NCI-H748 treated with DMSO at 0.1 percent for 48 hours (cell line): Measurements from ENCODE around the gene SCCPDH.
"Not testable (repeated sequence)": the region's sequence is repeated elsewhere in the genome, so short reads cannot be mapped to it uniquely, and the experiment has no call there.

Experiments used
- DNase-seq: peaks from one replicate; lab custom pipeline; 2025; lab: John Stamatoyannopoulos, UW

The SCCPDH gene, protein sequence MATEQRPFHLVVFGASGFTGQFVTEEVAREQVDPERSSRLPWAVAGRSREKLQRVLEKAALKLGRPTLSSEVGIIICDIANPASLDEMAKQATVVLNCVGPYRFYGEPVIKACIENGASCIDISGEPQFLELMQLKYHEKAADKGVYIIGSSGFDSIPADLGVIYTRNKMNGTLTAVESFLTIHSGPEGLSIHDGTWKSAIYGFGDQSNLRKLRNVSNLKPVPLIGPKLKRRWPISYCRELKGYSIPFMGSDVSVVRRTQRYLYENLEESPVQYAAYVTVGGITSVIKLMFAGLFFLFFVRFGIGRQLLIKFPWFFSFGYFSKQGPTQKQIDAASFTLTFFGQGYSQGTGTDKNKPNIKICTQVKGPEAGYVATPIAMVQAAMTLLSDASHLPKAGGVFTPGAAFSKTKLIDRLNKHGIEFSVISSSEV

DNA sequence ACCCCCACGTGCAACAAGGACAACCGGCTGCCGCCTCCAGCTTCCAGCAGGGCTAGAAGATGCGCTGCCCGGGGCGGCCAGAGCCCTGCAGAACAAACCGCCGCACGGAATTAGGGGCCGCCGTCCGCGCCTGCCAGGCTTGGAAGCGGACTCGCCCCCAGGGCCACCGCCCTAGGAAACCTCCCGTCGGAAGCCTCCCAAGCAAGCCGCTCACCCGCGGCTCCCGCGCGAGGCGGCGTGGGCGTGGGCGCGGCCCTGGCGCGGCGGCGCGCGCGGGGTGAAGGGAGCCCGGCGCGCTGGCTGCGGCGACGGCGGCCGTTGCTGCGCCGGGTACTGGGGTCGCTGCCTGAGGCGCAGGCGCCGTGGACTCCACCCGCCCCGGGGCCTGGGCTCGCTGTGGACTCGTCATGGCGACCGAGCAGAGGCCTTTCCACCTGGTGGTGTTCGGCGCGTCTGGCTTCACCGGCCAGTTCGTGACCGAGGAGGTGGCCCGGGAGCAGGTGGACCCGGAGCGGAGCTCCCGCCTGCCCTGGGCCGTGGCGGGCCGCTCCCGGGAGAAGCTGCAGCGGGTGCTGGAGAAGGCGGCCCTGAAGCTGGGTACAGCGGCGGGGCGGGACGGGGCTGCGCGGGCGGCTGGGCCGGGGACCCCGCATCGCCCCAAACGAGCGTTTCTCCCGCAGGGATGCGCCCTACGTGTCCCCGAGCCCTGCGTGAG is at the start of gene SCCPDH:
Gene SCCPDH, plus strand, starts transcription at position 394 of the 715 bp plus-strand sequence. Its CDS starts 14 bp downstream, at position 408.
- DNase-seq, result peak; percentile 17

DNA sequence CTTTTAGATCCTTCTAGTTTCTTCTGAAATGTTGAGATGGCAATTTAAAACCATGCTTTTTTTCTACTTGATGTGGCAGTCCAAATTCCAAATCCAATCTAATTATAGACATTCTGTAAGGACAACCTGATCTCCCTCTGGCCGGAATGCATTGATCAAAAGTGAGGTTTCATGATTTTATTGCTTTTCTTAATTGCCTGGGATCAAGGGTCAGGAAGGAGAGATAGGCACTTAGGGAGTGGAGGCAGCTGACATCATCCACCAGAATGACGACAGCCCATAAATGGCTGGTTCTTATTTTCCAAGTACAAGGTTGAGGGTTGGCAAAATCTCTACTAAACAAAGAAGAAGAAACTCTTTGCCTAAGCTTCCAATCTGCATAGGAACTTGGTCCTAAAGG is 46.4 kb upstream of the SCCPDH start:
- DNase-seq, result no peak

DNA sequence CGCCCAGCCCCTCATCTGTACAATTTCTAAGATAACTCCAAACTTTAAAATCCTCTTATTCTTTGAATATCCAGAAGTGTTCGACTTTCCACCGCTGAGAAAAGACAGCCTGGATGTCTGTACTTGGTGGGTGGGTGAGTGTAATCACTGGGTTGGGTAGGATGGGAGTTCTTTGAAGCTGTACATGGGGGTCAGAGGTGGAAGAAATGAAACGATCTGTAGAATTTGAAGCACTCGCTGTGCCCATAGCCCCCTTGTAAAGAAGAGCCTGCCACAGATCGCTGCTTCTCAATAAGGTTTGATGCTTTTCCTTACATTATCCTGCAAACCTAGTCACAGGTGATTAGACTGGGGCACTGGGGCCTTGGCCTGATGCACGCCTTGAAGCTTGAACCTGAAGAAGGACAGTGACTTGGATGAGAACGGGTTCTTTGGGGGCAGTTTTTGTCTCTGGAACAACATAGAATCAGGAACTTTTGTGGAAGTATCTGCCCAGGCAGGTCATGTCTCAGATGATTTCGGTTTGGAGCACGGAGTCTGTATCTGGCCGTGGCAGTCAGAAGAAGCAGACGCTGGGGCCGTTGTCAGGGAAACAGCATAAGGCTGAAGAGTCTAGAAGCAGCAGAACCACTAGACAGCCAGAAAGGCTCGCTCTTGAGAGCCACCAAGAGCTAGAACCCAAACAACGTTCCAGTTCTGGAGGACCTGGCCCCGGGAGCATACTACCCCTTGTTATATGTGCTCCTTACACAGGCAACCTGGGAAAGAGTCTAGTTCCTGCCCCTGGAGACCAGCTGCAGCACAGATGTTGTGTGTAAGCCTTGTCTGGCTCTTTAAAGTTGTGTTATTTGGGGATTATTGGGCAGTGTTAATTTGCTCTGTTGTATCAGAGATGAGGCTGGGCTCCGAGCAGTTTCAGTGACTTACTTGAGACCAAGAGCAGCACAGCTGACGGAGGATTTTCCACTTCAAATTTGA is 45.1 kb upstream of the SCCPDH start:
- no peak for DNase-seq

DNA sequence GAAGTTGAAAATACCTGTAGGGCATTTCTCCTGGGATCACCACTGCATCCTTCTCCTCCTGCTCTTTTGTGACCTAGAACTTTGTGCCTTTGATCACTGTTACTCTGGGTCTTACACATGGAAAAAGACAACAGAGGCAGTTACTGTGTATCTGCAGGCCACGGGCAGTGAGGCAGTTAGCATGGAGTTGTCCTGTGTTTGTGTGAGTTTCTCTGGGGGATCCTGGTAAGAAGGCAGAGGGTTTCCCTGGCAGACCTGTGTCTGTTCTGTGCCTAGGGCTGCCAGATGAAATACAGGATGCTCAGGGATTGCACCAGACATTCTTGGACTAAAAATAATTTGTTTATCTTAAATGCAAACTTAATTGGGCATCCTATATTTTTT is 44.4 kb upstream of the SCCPDH start:
- DNase-seq, result no peak

DNA sequence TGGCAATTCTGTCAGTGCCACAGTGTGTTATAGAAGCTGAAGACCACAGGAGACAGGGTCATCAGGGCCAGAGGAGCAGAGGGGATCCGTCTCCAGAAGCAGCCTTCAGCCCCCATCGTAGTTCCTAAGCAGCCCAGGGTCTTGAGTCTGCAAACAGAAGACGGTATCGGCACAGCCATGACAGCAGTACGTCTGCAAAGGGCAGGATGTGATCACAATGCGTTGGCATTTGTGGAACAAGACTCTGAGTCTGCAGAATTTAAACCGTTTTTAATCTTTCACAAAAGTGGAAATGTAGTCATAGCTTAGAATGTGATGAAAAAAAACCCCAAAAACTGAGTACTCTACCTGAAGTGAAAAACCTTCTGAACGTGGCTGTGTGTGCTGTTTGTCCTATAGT is 44.0 kb upstream of the SCCPDH start:
- DNase-seq, result no peak

DNA sequence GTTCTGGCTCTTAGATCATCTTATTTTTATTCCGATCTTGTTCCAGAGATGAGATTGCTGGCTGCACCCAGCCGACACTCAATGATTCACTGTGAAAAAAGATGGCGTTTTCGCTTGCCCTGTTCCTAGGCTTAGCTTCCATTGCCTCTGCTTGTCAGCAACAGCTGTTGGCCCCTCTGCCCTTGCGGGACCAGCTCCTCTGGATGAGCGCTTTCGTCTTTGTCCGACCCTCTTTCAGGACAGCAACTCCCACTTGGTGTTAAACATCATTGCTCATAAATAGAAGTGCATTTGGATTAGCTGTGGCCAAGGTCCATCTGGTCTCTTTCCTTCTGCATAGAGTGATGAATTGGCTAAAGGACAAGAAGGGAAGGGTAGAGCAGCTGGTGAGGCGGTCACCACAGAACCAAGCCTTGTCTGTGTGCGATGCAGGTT is 43.5 kb upstream of the SCCPDH start:
- no peak for DNase-seq

DNA sequence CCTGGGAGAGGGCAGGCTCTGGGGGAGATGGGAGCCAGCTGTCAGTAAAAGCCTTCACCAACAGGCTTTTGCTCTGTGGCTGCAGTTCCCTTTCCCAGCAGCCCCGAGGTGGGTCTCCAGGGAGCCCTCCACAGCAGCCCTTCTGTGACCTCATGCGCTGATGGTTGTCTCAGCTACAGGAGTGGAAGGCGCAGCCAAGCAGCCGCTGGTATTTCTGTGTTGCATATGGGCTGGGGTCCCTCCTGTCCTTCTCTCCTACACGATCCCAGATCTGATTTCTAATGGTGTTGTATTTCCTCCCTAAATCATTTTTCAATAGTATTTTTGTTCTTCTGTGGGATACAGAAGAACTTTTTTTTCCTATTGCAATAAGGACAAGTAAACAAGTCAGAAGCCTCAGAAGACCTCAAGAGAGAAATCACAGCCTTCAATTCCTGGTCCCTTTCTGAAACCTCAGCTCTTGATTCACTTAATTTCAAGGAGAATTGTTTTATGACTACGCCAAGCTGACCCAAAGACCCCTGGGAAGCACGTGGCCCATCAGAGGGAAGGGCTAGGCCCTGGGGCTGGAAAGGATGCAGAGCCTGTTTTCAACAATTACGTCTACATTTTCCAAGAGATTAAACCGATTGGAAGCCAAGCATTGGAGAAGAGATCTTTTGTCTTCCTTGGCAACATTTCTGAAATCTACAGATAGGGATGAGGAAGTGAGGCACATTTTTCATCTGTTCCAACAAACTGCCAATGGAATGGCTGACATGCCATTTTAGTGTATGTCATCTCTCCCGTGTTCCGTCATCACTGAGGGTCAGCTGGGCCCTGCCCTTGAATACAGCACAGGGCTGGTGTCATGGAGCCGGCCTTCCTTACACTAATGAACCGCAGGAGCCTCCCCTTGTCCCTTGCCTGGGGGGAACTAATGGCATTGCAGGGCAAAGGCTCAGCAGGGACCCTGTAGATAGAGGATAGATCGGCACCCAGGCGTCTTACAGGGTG is 42.0 kb upstream of the SCCPDH start:
- DNase-seq, result no peak

DNA sequence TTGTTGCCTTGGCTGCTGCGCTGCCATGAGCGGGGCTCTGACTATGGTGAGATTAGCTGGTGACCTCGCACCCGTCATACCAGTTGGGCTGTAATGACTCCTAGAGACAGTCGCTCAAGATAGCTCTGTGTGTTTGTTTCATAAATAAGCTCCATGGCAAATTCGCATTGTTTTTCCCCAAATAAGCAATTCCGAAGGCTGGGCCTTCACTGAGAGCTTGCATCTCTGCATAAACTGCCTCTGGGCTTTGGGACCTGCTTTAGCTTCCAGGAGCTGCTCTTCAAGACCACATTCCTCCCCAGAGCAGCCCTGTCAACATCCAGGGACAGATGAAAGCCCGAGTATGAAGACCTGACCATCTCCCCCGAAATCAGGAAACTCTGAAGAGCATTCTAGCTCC is 40.7 kb upstream of the SCCPDH start:
- DNase-seq, result no peak

DNA sequence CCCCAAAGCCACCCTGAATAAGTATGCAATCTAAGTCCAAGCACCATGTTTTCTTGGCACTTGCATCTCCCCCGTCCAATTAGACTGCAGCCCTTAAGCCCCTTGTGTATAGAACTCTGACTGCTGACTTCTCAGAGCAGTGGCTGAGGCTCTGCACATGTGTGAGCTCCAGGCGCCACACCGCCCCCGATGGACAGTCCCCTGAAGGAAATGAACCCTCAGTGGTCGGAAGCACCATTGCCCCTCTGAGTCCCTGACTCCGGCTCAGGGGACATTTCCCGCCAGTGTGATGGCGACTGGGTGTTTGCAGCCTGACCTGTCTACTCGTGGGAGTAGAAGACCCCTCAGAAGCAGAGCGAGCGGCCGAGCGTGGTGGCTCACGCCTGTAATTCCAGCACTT is 37.2 kb upstream of the SCCPDH start:
- no peak for DNase-seq

DNA sequence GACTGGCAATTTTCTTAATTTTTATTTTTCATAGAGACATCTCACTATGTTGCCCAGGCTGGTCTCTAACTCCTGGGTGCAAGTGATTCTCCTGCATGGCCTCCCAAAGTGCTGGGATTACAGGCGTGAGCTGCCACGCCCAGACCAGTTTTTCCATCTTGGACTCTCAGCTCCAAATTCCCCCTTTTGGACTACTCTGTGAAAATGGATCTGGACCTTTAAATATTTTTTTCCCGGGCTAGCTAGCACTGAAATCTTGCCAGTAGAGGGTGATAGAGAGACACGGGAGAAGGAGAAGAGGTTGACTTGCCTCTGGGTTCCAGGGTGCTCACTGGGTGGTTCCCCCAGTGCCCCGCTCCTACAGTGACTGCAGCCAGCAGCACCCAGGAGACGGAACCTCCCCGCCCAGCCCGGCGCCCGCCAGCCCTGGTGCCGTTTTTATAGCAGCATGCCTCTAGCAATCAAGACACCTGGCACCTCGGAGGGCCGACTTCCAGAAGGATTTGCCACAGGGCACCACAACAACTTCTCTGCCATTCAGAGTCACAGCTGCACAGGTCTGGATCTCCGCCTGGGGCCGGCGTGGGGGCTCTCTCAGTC is 34.7 kb upstream of the SCCPDH start:
- DNase-seq, result peak; percentile 58

DNA sequence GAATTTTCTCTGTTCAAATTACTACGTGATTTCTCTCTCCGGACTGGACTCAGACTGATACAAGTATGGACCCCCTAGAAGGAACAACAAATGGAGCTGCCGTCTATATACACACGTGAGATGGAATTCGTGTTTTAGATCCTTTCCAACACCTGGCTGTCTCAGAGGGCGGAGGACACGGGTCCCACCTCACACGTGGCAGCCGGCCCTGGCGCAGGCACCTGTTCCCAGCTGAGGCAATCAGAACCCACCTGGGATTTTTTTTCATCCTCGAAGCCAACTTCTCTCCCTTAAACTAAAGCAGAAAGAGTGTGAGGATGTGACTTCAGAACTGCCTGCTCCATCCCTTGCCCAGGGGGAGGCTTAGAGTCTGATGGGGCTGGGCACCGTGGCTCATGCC is 34.1 kb upstream of the SCCPDH start:
- peak; percentile 41 for DNase-seq

DNA sequence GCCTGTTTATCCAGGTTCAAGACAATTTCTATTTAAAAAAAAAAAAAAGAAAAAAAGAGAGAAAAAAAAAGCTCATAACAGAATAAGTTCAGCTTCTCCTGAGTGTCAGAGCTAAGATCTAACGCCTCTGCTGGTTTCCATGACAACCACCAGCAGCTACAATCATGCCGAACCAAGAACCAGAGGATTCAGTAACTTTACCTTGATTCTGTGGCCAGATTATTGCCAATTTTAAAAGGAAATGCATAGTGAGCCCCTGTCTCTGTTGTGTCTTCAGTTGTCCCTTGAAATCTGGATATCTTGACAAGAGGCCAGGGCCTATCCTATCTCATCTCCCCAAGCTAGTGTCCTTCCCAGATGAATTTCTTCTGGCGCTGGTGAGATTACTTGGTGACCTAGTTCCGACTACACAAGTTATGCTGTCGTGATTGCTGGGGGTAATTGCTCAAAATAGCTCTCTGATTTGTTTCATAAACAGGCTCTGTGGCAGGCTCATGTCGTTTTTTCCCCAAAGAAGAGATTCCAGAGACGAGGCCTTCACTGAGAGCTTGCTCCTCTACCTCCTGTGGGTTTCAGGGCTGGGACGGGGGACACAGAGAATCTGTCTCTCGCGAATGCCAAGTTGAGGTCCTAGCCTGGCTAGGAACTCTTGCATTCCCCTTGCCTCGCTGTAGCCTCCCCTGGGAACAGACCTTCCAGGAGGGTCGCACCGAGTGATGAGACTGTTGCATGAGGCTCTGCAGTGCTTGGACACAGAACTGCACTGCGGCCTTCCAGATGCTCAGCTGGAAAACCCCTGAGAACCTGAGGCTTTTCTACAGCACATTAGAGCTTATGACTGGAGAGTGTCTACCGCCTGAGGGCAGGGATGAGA is 32.4 kb upstream of the SCCPDH start:
- DNase-seq, result no peak

DNA sequence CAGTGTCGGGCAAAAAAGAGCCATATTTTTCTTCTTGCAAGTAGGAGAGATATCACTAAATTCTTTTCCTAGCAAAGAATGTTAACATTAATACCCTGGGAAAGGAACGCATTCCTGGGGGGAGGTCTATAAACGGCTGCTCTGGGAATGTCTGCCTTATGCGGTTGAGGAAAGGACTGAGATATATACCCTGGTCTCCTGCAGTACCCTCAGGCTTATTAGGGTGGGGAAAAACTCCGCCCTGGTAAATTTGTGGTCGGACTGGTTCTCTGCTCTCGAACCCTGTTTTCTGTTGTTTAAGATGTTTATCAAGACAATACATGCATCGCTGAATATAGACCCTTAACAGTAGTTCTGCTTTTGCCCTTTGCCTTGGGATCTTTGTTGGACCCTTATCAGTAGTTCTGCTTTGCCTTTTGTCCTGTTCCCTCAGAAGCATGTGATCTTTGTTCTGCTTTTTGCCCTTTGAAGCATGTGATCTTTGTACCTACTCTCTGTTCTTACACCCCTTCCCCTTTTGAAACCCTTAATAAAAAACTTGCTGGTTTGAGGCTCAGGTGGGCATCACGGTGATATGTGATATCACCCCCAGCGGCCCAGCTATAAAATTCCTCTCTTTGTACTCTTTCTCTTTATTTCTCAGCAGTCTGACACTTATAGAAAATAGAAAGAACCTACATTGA is 29.9 kb upstream of the SCCPDH start:
- DNase-seq, result not testable (repeated sequence)

DNA sequence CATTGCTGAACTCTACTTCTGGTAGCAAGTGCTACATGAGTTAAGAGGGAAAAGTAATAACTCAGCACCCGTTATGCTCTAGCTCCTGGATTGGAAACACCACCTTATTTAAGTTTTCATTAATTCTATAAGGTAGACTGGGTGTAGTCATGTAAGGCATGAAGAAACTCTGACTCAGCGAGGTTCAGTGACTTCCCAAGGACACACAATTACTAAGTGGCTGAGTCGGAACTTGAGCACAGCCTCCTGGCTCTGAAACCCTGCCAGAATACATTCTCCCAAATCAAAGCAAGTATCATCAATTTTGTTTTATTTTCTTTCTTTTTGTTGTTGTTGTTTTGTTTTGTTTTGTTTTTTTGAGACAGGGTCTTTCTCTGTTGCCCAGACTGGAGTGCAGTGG is 29.1 kb upstream of the SCCPDH start:
- DNase-seq, result no peak

DNA sequence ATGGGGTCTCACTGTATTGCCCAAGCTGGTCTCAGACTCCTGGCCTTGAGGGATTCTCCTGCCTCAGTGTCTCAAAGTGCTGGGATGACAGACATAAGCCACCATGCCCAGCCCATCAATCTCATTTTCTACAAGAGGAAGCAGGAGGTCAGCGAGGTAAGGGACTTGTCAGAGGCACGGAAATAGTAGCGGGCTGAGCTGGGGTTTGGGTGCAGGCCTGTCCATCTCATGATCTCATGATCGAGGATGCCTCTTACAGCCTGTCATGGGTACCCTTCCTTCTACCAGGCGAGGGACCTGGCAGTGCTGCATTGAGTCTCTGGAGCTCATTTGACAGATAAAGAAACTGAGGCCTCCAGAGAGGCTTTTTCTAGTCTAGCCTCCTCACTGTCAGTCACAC is 28.5 kb upstream of the SCCPDH start:
- no peak for DNase-seq

DNA sequence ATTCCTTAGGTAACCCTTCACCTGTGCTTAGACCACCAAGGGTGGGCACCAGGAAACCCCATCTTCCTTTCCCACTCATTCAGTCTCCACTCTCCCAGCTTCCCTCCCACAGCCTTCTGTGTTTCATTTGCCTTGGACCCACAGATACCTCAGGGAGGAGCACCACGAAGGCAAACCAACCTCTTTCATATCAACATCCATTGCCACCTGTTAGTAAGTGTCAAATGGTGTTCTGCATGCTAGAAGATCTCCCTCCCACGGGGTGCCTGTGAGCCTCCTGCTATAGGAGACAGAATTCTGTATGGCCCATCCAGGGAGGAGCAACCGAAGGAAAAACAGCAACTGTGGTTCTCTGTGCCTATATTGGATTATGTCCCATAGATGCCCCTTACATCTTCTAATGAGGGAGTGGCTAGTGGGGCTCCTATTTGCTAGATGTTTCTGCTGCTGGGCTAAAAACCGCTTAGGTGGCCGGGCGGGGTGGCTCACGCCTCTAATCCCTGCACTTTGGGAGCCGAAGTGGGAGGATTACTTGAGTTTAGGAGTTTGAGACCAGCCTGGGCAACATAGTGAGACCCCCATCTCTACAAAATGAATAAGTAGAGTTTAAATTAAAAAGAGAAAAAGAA is 25.6 kb upstream of the SCCPDH start:
- DNase-seq, result no peak

DNA sequence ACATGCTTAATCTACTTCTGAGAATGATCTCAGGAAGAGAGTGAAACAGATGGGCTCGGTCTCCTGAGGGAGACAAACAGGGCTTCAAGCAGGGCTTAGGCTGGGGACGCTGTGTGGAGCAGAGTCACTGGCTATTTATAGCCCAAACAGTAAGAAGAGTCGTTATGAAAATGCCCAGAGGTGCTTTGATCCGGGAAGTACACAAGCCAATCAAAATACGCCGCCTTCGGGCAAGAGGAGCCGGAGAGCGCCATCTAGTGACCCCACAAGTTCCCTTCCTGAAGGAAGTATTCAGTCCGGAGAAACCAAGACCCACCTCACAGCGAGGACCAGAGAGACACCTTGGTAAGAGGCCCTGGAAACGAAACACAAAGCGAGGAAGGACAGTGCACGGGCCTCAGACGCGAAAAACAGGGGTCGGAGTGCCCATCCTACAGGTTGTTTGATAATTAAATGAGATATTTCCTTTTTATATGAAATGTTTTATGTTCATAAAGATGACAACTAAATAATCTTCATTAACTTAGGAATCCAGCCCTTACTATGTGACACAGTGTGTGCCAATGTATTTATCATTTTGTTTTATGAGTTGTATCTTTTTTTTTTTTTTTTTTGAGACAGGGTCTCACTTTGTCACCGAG is 25.0 kb upstream of the SCCPDH start:
- peak; percentile 67 for DNase-seq

DNA sequence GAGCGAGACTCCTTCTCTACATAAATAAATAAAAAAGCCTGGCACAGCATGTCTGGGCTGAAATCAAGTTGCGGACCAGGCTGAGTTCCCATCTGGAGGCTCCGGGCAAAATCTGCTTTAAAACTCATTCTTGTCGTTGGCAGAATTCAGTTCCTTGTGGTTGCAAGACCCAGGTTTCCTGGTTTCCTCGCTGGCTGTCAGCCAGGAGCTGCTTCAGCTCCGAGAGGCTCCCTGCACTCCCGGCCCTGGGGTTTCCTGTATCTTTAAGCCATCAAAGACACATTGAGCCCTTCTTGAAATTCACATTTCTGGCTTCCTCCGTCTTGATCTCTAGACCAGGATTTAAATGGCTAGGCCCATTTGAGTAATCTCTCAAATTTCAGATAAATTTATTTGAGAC is 20.6 kb upstream of the SCCPDH start:
- DNase-seq, result no peak
